ENCODE data around the gene SLC6A11. TPM values are rescaled to one million over a fixed set of nuclear protein-coding genes. Genes with fewer than 3 reads are reported as not detected.

SLC6A11 gene
- total and polyA plus RNA-seq, 9 donors = under 0.01 to 0.33 (median 0.07) TPM; not detected in 2

DNA sequence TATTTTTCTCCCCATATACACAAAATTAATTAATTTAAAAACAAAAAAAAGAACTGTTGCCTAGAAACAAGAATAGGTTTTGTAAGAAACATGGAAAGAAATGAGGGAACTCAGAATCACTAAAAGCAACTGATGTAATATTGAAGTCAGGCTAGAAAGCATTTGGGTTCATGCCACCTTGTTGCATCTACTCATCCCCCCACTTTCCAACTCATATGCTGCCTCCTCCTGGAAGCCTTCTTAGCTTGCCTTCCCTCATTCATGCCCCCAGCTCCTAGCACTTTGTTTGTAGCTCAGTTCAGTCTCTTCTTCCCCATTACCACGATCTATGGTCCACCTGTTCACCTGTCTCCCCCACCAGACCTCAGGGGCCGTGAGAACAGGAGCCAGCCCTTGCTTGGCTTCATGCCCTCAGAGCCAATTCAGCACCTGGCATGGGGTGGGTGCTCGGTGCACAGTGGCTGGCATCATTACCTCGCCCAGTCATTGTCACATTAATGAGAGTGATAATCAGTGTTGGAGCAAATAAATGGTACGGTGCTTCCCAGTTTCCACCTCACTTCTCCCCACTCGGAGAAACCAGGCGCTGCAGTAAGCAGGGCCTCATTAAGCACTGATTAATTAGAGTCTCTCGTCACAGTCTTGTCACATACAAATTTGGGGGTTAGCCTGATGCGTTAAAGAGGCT lies 114.1 kb downstream of the SLC6A11 start:
- H3K4me3 ChIP-seq = no peak overlapping the region
- H3K4me1 ChIP-seq (ENCODE audit: insufficient read depth) = peaks cover 10% of the 10 kb centered on the region
- no peaks in the 10 kb centered on the region for H3K9me3 ChIP-seq
- WGBS, 3 donors = 81 to 89% (median 87%) methylated on average over 9 of the region's 9 CpGs
- H3K27me3 ChIP-seq = no peaks in the 10 kb centered on the region
- no peak overlapping the region for H3K27ac ChIP-seq
- intact Hi-C loops (cut with DNase I) = no loop called here
- no peaks in the 10 kb centered on the region for H3K36me3 ChIP-seq
- no peak for DNase-seq
- TF ChIP-seq POLR2A (IDR thresholded peaks at IDR 0.05) = no peak
- TF ChIP-seq, protein P1, sequence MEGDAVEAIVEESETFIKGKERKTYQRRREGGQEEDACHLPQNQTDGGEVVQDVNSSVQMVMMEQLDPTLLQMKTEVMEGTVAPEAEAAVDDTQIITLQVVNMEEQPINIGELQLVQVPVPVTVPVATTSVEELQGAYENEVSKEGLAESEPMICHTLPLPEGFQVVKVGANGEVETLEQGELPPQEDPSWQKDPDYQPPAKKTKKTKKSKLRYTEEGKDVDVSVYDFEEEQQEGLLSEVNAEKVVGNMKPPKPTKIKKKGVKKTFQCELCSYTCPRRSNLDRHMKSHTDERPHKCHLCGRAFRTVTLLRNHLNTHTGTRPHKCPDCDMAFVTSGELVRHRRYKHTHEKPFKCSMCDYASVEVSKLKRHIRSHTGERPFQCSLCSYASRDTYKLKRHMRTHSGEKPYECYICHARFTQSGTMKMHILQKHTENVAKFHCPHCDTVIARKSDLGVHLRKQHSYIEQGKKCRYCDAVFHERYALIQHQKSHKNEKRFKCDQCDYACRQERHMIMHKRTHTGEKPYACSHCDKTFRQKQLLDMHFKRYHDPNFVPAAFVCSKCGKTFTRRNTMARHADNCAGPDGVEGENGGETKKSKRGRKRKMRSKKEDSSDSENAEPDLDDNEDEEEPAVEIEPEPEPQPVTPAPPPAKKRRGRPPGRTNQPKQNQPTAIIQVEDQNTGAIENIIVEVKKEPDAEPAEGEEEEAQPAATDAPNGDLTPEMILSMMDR (IDR thresholded peaks at IDR 0.05) = no peak
- no peak for TF ChIP-seq EP300 (IDR thresholded peaks at IDR 0.05)

DNA sequence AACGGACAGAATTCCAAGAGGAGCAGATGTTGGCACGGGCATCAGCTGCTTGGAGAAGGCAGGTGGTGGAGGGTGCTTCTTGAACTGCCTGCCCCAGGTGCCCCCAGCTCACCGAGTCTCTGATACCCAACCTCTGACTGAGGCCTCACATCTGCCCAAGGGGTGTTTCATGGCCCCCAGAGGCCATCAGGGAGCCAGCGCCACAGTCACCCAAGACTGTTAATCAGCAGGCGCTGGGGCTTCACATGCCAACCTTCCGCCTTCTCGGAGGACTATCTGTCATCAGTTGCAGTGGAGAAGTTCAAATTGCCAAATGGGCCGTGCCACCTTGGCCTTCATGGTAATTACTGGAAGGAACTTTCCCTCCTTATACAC lies 114.6 kb downstream of the SLC6A11 start:
- 78 to 92% (median 85%) methylated on average over 8 of the region's 8 CpGs for WGBS, 3 donors
- Histone ChIP-seq H3K36me3 (no peaks in the 10 kb centered on the region), H3K9me3 (no peaks in the 10 kb centered on the region), H3K4me3 (no peak overlapping the region), H3K4me1 (ENCODE audit: insufficient read depth) (peaks cover 10% of the 10 kb centered on the region), H3K27ac (no peak overlapping the region), H3K27me3 (no peaks in the 10 kb centered on the region)
- intact Hi-C loops (cut with DNase I) = no loop called here
- no peak for DNase-seq
- TF ChIP-seq, protein P1 (IDR thresholded peaks at IDR 0.05) = no peak
- TF ChIP-seq EP300 (IDR thresholded peaks at IDR 0.05) (no peak), POLR2A (IDR thresholded peaks at IDR 0.05) (no peak)

GRCh38 chr3:10932596-10932995 lies 116.6 kb downstream of the SLC6A11 start:
- TF ChIP-seq, protein P1 (IDR thresholded peaks at IDR 0.05) = no peak
- no peak for TF ChIP-seq EP300 (IDR thresholded peaks at IDR 0.05)
- TF ChIP-seq POLR2A (IDR thresholded peaks at IDR 0.05) = no peak
- Histone ChIP-seq H3K27ac (no peak overlapping the region), H3K9me3 (no peaks in the 10 kb centered on the region), H3K4me3 (no peak overlapping the region), H3K4me1 (ENCODE audit: insufficient read depth) (peaks cover 4% of the 10 kb centered on the region), H3K36me3 (no peaks in the 10 kb centered on the region), H3K27me3 (no peaks in the 10 kb centered on the region)
- DNase-seq = peak in 1 of 5 donors; percentile 1
- intact Hi-C loops (cut with DNase I) = no loop called here
- 75 to 89% (median 78%) methylated on average over 7 of the region's 7 CpGs for WGBS, 3 donors

GRCh38 chr3:10933021-10933420 lies 117.0 kb downstream of the SLC6A11 start:
- intact Hi-C loops (cut with DNase I) = no loop called here
- TF ChIP-seq, protein P1 (IDR thresholded peaks at IDR 0.05) = no peak
- TF ChIP-seq EP300 (IDR thresholded peaks at IDR 0.05) (no peak), POLR2A (IDR thresholded peaks at IDR 0.05) (no peak)
- Histone ChIP-seq H3K27ac (no peak overlapping the region), H3K4me1 (ENCODE audit: insufficient read depth) (peaks cover 4% of the 10 kb centered on the region), H3K9me3 (no peaks in the 10 kb centered on the region), H3K27me3 (no peaks in the 10 kb centered on the region), H3K36me3 (no peaks in the 10 kb centered on the region), H3K4me3 (no peak overlapping the region)
- peak in 1 of 5 donors; percentile 6 for DNase-seq
- 91 to 97% (median 93%) methylated on average over 8 of the region's 8 CpGs for WGBS, 3 donors
